Cardiac muscle cell (in vitro differentiated cells and primary cell): ENCODE results near the gene NTSR1. TPM values are rescaled to one million over a fixed set of nuclear protein-coding genes. Genes with fewer than 3 reads are reported as not detected.

ENCODE experiments used
- DNase-seq, 2 donors: peaks; one replicate each; pipeline versions ENCODE4 v3.0.0 to v3.0.0-alpha.2; 2010 to 2017; ENCODE audit warnings: low read depth in 1 of 2, low spot score in 1 of 2
- H3K27ac ChIP-seq: fragments of 200-600 bp; sonication (generic); 2 replicates; pipeline ENCODE4 v1.5.1; 2016
- H3K27me3 ChIP-seq: fragments of 200-600 bp; sonication (generic); 2 replicates; pipeline ENCODE4 v1.6.0; 2016; ENCODE audit warnings: control low read depth
- H3K36me3 ChIP-seq: fragments of 200-600 bp; sonication (generic); 2 replicates; pipeline ENCODE4 v1.5.1; 2016; ENCODE audit warnings: control low read depth
- H3K4me1 ChIP-seq: fragments of 200-600 bp; sonication (generic); 2 replicates; pipeline ENCODE4 v1.8.1; 2017; ENCODE audit warnings: low read depth, mild to moderate bottlenecking, mixed run types
- H3K4me3 ChIP-seq: fragments of 200-600 bp; sonication (generic); 2 replicates; pipeline ENCODE4 v1.5.1; 2016; ENCODE audit warnings: mild to moderate bottlenecking
- H3K9me3 ChIP-seq: fragments of 200-600 bp; sonication (generic); 2 replicates; pipeline ENCODE4 v1.5.1; 2017; ENCODE audit warnings: low read depth, mild to moderate bottlenecking, control low read depth
- polyA plus RNA-seq: library from polyadenylated mRNA; unstranded; fragments of >200 nt; fragmentation: Nextera tagmentation; extraction: Ambion mirVana; gene quantifications from 2 replicates; pipeline ENCODE4 v1.2.1, GENCODE V29; 2016
- total RNA-seq: library from RNA; depleted of rRNA; stranded (reverse); fragments of >200 nt; gene quantifications from 2 replicates; pipeline ENCODE4 v1.2.3, GENCODE V29; 2016
- TF ChIP-seq, protein P1 (sequence below): IDR thresholded peaks from 2 replicates; pipeline ENCODE4 v1.5.1; 2012; ENCODE audit warnings: low read depth, mild to moderate bottlenecking, low read length

The NTSR1 gene
- total and polyA plus RNA-seq, 2 experiments from 2014 or later: 0.03 TPM; not detected in 1

- Histone ChIP-seq H3K27ac (no peak overlapping the region), H3K27me3 (no peaks in the 10 kb centered on the region)
Measured at GRCh38 chr20:62766716-62767115, 58.1 kb downstream of the NTSR1 start.

DNA sequence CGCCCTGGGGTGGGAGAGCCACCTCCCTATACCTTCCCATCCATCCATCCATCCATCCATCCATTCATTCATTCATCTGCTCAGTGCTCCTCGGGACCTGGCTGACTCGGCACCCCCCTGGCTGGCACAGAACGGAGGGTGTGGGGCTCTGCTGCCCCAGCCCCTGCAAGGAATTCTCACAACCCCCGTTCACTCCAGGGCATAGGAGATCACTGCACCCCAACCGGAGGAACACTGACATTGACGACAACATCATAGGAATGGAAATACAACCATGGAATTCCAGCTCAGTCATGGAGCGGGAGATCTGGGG is 59.6 kb downstream of the NTSR1 start:
- Histone ChIP-seq H3K4me3 (no peak overlapping the region), H3K27me3 (no peaks in the 10 kb centered on the region), H3K9me3 (no peaks in the 10 kb centered on the region), H3K27ac (peak overlapping the region; percentile 27), H3K4me1 (no peaks in the 10 kb centered on the region), H3K36me3 (no peaks in the 10 kb centered on the region)
- DNase-seq: no peak
- TF ChIP-seq, protein P1, sequence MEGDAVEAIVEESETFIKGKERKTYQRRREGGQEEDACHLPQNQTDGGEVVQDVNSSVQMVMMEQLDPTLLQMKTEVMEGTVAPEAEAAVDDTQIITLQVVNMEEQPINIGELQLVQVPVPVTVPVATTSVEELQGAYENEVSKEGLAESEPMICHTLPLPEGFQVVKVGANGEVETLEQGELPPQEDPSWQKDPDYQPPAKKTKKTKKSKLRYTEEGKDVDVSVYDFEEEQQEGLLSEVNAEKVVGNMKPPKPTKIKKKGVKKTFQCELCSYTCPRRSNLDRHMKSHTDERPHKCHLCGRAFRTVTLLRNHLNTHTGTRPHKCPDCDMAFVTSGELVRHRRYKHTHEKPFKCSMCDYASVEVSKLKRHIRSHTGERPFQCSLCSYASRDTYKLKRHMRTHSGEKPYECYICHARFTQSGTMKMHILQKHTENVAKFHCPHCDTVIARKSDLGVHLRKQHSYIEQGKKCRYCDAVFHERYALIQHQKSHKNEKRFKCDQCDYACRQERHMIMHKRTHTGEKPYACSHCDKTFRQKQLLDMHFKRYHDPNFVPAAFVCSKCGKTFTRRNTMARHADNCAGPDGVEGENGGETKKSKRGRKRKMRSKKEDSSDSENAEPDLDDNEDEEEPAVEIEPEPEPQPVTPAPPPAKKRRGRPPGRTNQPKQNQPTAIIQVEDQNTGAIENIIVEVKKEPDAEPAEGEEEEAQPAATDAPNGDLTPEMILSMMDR: no peak

More at GRCh38 chr20:62766716-62767115, 58.1 kb downstream of the NTSR1 start:
- no peak overlapping the region for H3K4me3 ChIP-seq
- H3K9me3 ChIP-seq: no peaks in the 10 kb centered on the region
- peak in 1 of 2 donors; percentile 30 for DNase-seq
- no peaks in the 10 kb centered on the region for H3K4me1 ChIP-seq
- TF ChIP-seq, protein P1: no peak
- no peaks in the 10 kb centered on the region for H3K36me3 ChIP-seq

DNA sequence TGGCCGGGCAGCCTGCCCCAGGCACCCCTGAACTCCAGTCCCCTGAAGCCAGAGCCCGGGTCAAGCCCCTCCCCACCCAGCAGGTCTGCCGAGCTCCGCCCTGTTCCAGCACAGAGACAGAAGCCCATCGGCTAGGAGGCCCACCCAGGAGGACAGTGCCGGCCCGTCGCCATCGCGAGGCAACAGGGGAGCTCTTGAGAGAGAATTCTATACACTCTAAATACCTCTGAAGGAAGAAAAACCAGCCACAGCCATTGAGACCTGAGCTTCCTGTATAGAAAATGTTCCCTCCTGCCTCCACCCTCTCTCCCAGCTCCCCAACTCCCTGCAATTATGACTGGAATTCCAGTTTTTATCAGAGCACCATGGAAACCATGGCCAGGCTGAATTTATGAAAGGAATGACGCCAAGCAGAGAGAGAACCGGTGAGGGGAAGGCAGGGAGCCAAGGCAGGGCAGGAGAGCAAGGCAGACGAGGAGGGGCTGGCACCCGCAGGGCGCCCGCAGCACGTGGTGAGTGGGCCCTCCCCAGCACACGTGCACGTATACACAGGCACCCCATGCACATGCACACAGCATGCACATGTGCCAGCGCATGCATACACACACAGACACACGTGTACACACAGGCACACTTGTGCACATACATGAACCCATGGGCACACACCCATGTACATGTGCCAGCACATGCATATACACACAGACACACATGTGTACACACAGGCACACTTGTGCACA is 60.1 kb downstream of the NTSR1 start:
- Histone ChIP-seq H3K27ac (peak overlapping the region; percentile 27), H3K4me3 (no peak overlapping the region), H3K4me1 (no peaks in the 10 kb centered on the region), H3K36me3 (no peaks in the 10 kb centered on the region), H3K27me3 (no peaks in the 10 kb centered on the region), H3K9me3 (no peaks in the 10 kb centered on the region)
- TF ChIP-seq, protein P1: no peak
- peak; percentile 33 to 91 for DNase-seq

DNA sequence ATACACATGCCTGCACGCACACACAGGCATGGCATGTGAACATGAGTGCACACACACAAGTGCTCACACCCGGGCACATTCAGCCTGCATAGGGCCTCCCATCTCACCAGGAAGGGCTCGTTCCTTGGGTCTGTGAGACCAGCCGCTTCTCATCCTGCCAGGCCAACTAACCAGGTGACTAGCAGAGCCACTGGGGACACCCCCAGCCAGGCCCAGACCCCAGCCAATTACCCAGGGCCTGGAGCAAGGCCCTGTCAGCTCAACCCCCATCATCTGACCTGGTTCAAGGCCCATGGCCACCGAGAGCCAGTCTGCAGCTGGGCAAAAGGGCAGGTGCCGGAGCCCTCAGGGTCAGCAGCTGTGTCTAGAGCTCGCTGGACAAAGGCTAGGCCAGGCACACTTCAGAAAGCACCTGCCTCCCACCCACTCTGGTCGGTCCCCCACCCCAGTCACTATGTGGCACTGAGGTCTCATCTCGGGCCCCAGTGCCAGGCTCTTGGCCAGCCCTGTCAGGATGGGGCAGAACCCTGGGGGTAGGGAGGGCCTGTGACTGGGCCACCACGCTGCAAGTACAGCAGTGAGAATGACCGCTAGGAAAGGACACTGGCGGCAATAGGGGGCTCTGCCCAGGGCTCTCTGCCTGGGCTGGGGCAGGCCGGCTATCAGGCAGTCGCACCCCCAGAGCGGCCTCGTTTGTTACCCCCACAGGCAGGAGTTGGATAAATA is 60.9 kb downstream of the NTSR1 start:
- Histone ChIP-seq H3K4me3 (no peak overlapping the region), H3K27ac (no peak overlapping the region), H3K4me1 (no peaks in the 10 kb centered on the region), H3K27me3 (no peaks in the 10 kb centered on the region), H3K9me3 (no peaks in the 10 kb centered on the region), H3K36me3 (no peaks in the 10 kb centered on the region)
- no peak for DNase-seq
- TF ChIP-seq, protein P1: no peak

GRCh38 chr20:62770111-62770910 is 61.7 kb downstream of the NTSR1 start:
- Histone ChIP-seq H3K4me3 (no peak overlapping the region), H3K27me3 (no peaks in the 10 kb centered on the region), H3K27ac (no peak overlapping the region), H3K4me1 (no peaks in the 10 kb centered on the region), H3K36me3 (no peaks in the 10 kb centered on the region), H3K9me3 (no peaks in the 10 kb centered on the region)
- TF ChIP-seq, protein P1: no peak
- DNase-seq: no peak
